Measurements from ENCODE around the gene FBXL7.

The FBXL7 gene

DNA sequence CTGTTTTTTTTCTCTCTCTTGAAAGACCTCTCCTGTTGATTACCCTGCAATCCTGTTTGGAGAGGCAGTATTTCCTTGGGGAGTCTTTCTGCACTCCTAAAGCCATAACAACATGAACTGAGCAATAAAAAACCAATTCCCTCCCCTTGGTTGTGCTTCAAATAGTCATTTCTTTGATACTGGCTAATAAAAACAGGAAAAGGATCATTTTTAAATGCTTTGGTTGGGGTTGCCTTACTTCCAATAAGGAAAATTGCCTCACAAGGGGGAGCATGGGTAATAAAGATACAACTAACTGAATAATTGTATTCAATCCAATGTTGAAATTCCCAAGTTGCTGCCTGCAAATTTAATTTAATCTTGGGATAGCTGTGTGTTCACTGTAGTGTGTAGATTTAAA is 13.9 kb downstream of the FBXL7 start:
- H3K9me2 ChIP-seq (replicated peaks; ENCODE audit: insufficient read depth, low read length): no peaks in the 10 kb centered on the region
- H3F3A ChIP-seq (ENCODE audit: insufficient read depth): no peaks in the 10 kb centered on the region
- H3K79me2 ChIP-seq (ENCODE audit: insufficient read depth, low read length): no peaks in the 10 kb centered on the region
- H3K9ac ChIP-seq (ENCODE audit: low read length): no peak overlapping the region
- no peaks in the 10 kb centered on the region for H3K36me3 ChIP-seq (ENCODE audit: low read length)
- no peaks in the 10 kb centered on the region for H3K27me3 ChIP-seq (ENCODE audit: low read length)
- H3K27ac ChIP-seq (ENCODE audit: low read depth, low read length): no peak overlapping the region
- no peak overlapping the region for H2AFZ ChIP-seq (ENCODE audit: low read depth, low read length, severe bottlenecking)
- TF ChIP-seq CTCF (IDR thresholded peaks at IDR 0.05; ENCODE audit: insufficient read depth, low read length, poor library complexity, severe bottlenecking) (no peak), EZH2phosphoT487 (conservative IDR thresholded peaks at IDR 0.05; ENCODE audit: low read length) (no peak)
- no peaks in the 10 kb centered on the region for H4K20me1 ChIP-seq (ENCODE audit: low read depth, low read length)
- H3K9me3 ChIP-seq (ENCODE audit: insufficient read depth, low read length): no peaks in the 10 kb centered on the region
- no peak overlapping the region for H3K4me2 ChIP-seq (ENCODE audit: low read depth, low read length, poor library complexity, severe bottlenecking)
- no peak overlapping the region for H3K4me3 ChIP-seq (ENCODE audit: insufficient read depth, low read length, poor library complexity, severe bottlenecking)

GRCh38 chr5:15515229-15515628 is 15.2 kb downstream of the FBXL7 start:
- Histone ChIP-seq H3F3A (ENCODE audit: insufficient read depth) (no peaks in the 10 kb centered on the region), H3K9me3 (ENCODE audit: insufficient read depth, low read length) (no peaks in the 10 kb centered on the region), H3K36me3 (ENCODE audit: low read length) (no peaks in the 10 kb centered on the region), H3K27me3 (ENCODE audit: low read length) (no peaks in the 10 kb centered on the region), H4K20me1 (ENCODE audit: low read depth, low read length) (no peaks in the 10 kb centered on the region), H3K4me3 (ENCODE audit: insufficient read depth, low read length, poor library complexity, severe bottlenecking) (no peak overlapping the region), H3K9me2 (replicated peaks; ENCODE audit: insufficient read depth, low read length) (no peaks in the 10 kb centered on the region), H2AFZ (ENCODE audit: low read depth, low read length, severe bottlenecking) (no peak overlapping the region), H3K79me2 (ENCODE audit: insufficient read depth, low read length) (no peaks in the 10 kb centered on the region), H3K27ac (ENCODE audit: low read depth, low read length) (no peak overlapping the region), H3K4me2 (ENCODE audit: low read depth, low read length, poor library complexity, severe bottlenecking) (no peak overlapping the region), H3K9ac (ENCODE audit: low read length) (no peak overlapping the region)
- no peak for TF ChIP-seq EZH2phosphoT487 (conservative IDR thresholded peaks at IDR 0.05; ENCODE audit: low read length)

DNA sequence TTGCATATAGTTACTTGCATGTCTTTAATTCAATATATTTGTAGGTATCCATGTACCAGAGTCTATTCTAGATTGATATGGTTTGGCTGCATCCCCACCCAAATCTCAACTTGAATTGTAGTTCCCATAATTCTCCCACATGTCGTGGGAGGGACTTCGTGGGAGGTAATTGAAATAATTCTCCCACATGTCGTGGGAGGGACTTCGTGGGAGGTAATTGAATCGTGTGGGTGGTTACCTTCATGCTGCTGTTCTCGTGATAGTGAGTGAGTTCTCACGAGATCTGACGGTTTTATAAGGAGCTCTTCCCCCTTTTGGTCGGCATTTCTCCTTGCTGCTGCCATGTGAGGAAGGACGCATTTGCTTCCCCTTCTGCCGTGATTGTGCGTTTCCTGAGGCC is 16.5 kb downstream of the FBXL7 start:
- no peak overlapping the region for H3K4me3 ChIP-seq (ENCODE audit: insufficient read depth, low read length, poor library complexity, severe bottlenecking)
- H3K27ac ChIP-seq (ENCODE audit: low read depth, low read length): no peak overlapping the region
- no peak overlapping the region for H3K9ac ChIP-seq (ENCODE audit: low read length)
- no peaks in the 10 kb centered on the region for H3K9me3 ChIP-seq (ENCODE audit: insufficient read depth, low read length)
- H3K9me2 ChIP-seq (replicated peaks; ENCODE audit: insufficient read depth, low read length): no peaks in the 10 kb centered on the region
- no peaks in the 10 kb centered on the region for H4K20me1 ChIP-seq (ENCODE audit: low read depth, low read length)
- H3F3A ChIP-seq (ENCODE audit: insufficient read depth): no peaks in the 10 kb centered on the region
- no peak overlapping the region for H2AFZ ChIP-seq (ENCODE audit: low read depth, low read length, severe bottlenecking)
- TF ChIP-seq CTCF (IDR thresholded peaks at IDR 0.05; ENCODE audit: insufficient read depth, low read length, poor library complexity, severe bottlenecking) (no peak), EZH2phosphoT487 (conservative IDR thresholded peaks at IDR 0.05; ENCODE audit: low read length) (no peak)
- H3K27me3 ChIP-seq (ENCODE audit: low read length): no peaks in the 10 kb centered on the region
- H3K36me3 ChIP-seq (ENCODE audit: low read length): no peaks in the 10 kb centered on the region
- H3K79me2 ChIP-seq (ENCODE audit: insufficient read depth, low read length): no peaks in the 10 kb centered on the region
- no peak overlapping the region for H3K4me2 ChIP-seq (ENCODE audit: low read depth, low read length, poor library complexity, severe bottlenecking)

DNA sequence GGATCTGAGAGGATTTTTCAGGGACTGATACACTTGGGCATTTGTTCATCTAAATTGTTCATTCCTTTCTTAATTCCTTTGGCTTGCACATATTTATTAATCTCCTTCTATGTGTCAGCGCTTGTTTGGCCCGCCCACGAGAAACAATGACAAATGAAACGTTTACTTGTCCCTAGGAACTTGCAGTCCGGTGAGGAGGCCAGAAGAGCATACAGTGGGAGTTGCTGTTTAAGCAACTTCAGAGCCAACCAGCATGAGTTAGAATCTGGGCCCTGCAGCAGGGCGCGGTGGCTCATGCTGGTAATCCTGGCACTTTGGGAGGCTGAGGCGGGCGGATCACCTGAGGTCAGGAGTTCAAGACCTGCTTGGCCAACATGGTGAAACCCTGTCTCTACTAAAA is 18.8 kb downstream of the FBXL7 start:
- H3K9me3 ChIP-seq (ENCODE audit: insufficient read depth, low read length): no peaks in the 10 kb centered on the region
- no peak overlapping the region for H3K27ac ChIP-seq (ENCODE audit: low read depth, low read length)
- no peaks in the 10 kb centered on the region for H3K27me3 ChIP-seq (ENCODE audit: low read length)
- no peak overlapping the region for H2AFZ ChIP-seq (ENCODE audit: low read depth, low read length, severe bottlenecking)
- no peaks in the 10 kb centered on the region for H3K79me2 ChIP-seq (ENCODE audit: insufficient read depth, low read length)
- H4K20me1 ChIP-seq (ENCODE audit: low read depth, low read length): no peaks in the 10 kb centered on the region
- no peak for TF ChIP-seq CTCF (IDR thresholded peaks at IDR 0.05; ENCODE audit: insufficient read depth, low read length, poor library complexity, severe bottlenecking)
- no peak for TF ChIP-seq EZH2phosphoT487 (conservative IDR thresholded peaks at IDR 0.05; ENCODE audit: low read length)
- H3K9ac ChIP-seq (ENCODE audit: low read length): no peak overlapping the region
- no peak overlapping the region for H3K4me2 ChIP-seq (ENCODE audit: low read depth, low read length, poor library complexity, severe bottlenecking)
- no peaks in the 10 kb centered on the region for H3K9me2 ChIP-seq (replicated peaks; ENCODE audit: insufficient read depth, low read length)
- no peaks in the 10 kb centered on the region for H3K36me3 ChIP-seq (ENCODE audit: low read length)
- no peaks in the 10 kb centered on the region for H3F3A ChIP-seq (ENCODE audit: insufficient read depth)
- no peak overlapping the region for H3K4me3 ChIP-seq (ENCODE audit: insufficient read depth, low read length, poor library complexity, severe bottlenecking)
